Testis (tissue), 2 donors: ENCODE results near the gene TMEM236.

Experiments
- CTCF ChIP-seq, 3 experiments: fragments of 450-650 bp in 2 of 3; fragments of 200-600 bp in 1 of 3; sonication (generic) in 1 of 3; IDR thresholded peaks; one replicate each; pipeline ENCODE4 v1.5.1; 2016 to 2019; ENCODE audit warnings: antibody characterized with exemption in 3 of 3, mild to moderate bottlenecking in 2 of 3, moderate library complexity in 1 of 3
- POLR2A ChIP-seq: fragments of 450-650 bp; IDR thresholded peaks from one replicate; pipeline ENCODE4 v1.6.1; 2017; ENCODE audit warnings: antibody characterized with exemption, mild to moderate bottlenecking, moderate library complexity

- TF ChIP-seq CTCF (IDR thresholded peaks at IDR 0.05) (no peak), POLR2A (no peak)
Measured at GRCh38 chr10:17747883-17748550, 4.0 kb upstream of the TMEM236 start.
